NCI-H1417 treated with DMSO at 0.1 percent for 48 hours (cell line): Measurements from ENCODE around the gene WNT3A.
"Not testable (repeated sequence)": the region's sequence is repeated elsewhere in the genome, so short reads cannot be mapped to it uniquely, and the experiment has no call there.

Source experiments
- DNase-seq: peaks from one replicate; lab custom pipeline; 2025; lab: John Stamatoyannopoulos, UW

Gene WNT3A

DNA sequence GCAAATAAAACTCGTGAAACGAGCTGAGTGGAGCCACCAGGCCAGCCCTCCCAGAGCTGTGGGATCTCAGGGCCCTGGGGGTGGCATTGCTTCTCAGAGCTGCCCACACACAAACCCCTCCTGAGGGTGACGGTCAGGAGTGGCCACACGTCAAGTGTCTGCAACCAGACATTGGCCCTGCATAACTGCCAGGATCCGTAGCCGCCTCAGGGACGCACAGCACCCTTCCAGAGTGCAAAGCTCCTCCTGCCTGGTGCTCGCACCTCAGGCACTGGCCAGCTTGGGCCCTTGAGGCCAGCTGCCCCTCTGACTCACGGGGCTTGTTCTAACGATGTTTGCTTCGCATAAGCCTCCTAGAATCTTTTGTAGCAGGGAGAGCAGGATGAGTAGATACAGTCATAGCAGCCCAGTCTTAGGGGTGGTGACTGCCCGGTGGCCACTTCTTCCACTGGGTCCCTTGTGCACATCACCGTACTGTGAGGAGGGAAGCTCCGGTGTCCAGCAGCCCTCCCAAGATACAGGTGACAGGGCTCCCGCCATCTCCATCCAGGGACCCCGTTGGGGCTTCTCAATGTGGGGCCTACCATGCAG lies 5.0 kb downstream of the WNT3A start:
- no peak for DNase-seq

DNA sequence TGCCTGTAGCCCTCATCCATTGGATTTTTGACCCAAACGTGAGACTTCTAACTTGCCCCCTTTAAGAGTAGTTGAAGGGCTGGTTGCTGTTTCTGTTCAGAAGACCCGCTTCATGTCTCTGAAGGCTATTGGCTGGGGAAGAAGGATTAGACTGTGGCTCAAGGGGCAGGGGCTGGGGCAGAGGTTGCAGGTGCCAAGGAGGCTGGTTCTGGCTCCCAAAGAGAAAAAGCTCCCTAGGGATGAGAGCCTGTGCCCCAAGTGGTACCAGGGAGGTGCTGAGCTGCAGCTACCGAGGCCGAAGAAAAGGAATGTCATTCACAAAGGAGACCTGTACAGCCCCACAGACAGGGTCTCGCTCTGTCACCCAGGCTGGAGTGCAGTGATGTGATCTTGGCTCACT lies 5.8 kb downstream of the WNT3A start:
- no peak for DNase-seq

DNA sequence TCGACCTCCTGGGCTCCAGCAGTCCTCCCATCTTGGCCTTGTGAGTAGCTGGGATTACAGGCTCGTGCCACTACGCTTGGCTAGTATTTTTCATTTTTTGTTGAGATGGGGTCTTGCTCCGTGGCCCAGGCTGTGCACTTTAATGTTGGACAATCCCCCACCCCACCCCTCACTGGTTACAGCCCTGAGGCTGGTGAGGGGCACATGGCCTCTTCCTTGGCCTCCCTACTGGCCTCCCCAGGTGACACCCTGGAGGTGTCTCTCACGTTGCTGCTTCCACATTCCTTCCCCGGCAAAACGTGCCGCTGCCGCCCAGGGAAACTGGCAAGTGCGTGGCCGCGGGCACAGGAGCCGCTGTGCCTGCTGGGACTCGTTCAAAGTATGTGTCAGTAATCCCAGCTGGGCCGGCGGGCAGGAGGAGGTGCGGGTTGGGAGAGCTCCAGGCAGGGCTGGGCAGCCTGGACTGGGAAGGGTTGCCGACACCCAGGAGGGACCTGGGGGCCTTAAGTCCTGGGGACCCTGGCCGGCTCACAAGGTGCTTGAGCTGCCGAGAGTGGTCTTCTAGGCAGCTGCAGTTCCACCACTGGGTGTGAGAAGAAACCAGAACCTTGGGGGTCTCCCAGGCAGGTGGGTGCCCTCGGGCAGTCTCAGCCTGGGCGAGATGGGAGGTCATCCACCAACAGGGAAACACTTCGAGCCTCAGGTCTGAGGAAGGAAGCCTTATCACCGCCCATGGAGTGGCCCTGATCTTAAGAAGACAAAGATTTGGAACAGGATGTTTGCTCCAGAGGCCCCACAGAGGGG lies 6.5 kb downstream of the WNT3A start:
- no peak for DNase-seq

DNA sequence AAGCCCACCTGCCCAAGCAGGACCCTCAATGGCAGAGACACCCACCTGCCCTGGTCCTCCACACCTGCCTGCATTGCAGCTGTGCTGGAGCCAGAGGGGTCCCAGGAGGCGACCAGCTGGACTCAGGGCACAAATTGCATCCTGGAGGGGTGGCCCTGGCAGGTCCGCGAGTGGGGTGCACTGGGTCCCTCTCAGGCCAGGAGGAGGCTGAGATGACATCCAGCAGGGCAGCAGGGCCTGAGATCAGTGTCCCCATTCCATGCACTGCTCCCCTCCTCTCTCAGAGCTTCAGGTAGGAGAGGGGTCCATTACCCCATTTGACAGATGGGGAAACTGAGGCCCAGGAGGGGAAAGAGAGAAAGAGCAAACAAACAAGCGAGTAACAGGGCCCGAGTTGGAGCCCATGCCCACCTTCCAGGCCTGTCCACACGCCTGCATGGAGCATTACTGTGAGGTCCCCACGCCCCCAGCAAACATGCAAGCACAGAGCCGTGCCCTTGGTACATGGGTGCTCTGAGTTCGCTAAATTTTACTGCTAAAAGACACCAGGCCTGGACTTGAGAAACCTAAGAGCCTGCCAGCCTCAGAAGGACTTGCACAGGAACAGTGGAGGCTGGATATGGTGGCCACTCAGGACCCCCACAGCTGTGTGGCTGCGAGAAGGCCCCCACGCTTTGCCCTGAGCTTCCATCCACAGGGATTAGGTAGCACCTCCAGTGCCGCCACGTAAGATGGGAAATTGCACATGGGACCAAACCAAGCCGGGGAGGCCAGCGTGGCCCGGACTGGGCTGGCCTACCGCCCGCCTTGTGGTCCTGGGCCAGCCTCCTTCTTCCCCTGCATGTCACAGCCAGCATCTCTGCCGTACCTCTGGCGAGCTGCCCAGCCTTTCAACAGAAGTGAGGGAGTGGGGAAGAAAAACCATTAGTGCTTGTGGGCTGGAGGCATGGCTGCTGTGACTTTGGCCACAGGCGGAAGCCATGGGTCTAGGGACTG lies 7.4 kb downstream of the WNT3A start:
- no peak for DNase-seq

DNA sequence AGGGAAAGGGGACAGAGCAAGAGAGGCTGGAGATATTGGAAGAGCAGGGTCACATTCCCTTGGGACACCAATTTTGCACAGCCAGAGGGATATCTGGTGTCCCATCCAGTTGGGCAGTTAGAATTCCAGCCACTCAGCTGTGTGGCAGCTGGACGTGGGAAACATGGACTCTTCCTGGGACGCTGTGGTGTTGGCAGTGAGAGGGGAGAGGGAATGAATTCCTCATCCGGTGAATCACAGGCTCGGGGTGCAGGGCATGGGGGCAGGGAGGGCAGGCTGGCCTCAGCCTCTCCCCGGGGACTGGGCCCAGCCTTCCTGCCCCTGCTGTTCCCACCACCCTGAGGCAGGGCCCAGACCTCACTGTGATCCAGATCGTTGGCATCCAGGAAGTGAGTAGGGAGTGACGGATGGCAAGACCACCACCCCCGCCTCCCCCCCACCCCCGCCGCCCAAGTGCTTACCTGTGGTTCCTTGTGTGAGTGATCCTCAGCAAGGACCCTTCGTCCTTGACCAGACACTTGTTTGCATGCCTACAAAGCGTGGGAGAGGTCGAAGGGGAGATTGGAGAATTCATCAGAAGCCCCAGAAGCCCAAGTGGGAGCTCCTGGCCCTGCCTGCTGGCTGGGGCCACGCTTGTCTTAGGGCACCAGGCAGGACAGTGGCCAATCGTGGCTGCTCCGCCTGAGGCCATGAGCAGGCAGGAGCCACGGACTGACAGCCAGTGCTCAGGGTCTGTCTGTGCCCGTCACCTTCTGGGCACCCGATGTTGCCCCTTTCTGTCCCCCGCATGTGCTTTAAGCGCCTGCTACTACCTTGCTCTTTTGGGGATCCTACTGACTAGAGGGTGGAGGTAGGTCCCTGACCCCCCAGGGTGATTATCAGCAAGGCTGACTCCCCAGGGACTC lies 8.7 kb downstream of the WNT3A start:
- DNase-seq = no peak

DNA sequence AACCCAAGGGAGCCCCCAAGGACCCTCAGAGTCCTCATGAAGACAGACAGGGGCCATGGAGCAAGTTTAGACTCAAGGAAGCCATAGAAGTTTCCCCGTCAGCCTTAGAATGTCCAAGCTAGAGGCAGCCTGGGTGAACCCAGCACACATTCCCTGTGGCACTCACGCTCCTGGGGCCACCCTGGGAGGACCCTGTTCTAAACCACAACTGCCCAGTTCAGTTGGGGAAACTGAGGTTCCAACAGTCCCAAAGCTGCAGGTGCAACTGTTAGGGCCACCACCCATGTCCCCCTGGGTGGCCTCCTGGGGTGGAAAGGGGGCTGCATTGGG lies 9.3 kb downstream of the WNT3A start:
- DNase-seq = no peak

DNA sequence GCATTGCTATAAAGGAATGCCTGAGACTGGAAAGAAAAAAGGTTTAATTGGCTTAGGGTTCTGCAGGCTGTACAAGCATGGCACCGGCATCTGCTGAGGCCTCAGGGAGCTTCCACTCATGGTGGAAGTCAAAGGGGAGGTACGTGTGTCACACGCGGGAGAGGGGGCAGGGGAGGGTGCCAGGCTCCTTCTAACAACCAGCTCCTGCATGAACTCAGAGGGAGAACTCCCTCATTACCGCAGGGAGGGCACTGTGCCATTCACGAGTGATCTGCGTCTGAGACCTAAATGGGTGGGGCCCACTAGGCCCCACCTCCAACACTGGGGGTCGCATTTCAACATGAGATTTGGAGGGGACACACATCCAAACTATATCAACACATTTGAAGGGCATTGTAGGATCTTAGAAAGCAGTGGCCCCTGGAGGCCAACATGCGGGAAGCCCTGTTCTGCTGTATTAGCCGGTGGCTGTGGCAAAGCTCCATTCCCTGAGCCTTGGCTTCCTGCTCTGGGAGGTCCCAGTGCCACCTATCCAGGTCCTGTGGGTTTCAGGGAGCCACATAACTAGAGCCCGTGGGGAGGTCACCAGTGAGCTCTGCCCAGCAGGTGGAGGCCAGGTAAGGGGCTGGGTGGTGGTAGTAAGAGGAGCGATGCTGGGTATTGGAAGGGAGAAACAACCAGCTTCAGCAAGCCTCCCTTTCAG lies 10.0 kb downstream of the WNT3A start:
- no peak for DNase-seq

DNA sequence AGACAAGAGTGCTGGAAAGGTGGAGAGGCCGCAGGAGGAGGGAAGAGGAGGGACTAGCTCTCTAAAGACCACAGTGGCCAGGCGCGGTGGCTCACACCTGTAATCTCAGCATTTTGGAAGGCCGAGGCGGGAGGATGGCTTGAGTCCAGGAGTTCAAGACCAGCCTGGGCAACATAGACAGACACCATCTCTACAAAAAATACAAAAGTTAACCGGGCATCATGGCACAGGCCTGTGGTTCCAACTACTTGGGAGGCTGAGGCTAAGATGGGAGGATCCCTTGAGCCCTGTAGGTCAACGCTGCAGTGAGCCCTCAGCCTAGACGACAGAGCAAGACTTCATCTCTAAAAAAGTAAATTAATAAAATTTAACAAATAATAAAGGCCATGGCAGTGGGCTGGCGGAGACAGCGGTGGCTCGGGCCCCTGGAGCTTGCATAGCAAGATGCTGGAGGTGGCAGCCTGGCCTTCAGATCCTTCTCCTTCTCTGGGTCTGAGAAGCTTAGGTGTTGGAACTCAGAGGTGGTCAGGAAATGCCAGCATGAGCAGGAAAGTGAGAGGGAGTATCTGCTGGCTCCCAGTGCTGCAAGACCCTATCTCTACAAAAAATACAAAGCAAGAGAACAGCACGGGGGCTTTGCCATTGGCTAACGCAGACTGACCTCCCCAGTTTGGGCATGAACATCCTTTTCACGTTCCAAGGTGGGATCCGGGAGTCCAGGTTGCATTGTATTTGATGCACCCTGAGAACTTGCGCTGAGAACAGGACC lies 10.7 kb downstream of the WNT3A start:
- DNase-seq = no peak

DNA sequence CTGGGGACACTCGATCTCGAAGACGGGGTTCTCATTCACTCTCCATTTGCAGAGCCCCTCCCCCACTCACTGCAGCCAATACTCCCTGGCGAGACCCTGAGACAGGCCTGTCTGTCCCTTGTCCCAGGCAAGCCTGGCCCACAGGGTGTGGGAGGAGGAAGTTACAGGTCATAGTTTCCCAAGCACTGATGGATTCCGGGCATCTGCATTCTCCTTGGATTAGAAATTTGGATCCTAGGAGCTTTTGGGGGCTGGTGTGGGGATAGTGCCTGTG lies 11.3 kb downstream of the WNT3A start:
- DNase-seq = no peak

DNA sequence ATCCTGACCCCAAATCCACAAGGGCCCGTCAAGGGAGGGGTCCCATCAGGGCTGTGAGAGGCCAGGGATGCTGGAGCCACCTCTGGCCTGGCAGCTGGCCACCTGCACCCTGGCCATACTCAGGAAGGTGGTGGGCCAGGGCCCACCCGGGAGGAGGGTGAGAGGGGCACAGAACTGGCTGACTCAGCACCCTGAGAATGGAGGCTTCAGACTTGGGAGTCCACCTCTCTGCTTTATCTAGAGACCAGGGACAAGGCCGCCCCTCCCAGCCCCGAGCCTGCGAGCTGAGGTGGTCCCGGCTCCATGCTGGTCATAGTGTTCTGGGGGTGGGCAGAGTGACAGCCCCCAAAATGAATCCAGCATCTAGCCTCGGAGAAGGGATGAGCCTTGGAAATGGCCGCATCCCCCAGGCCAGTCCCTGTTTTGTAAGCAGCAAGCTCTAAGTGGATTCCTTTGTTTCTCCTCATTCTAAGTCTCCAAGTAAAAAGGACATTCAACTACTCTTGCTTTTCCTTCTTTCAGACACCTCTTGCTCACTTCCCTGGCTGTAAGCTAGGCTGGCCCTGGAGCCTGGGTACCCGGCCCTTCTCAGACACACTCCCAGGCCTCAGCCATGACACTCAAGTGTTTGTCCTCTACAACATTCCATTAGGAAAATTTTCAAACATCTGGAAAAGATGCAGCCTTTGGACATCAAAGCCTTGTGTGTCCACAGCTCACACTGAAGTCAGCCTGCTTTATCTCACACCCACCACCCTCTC lies 12.3 kb downstream of the WNT3A start:
- no peak for DNase-seq

DNA sequence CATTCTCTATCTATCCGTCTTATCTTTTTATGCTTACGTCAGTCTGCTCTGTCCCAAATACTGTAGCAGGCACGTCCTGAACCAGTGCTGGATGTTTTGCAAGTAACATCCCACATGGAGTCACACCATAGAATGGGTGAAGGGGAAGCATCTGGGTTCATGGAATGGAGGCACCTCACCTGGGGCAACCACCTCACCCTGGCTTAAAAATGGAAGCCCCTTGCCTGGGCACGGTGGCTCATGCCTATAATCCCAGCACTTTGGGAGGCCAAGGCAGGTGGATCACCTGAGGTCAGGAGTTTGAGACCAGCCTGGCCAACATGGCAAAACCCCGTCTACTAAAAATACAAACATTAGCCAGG lies 12.9 kb downstream of the WNT3A start:
- DNase-seq = not testable (repeated sequence)

DNA sequence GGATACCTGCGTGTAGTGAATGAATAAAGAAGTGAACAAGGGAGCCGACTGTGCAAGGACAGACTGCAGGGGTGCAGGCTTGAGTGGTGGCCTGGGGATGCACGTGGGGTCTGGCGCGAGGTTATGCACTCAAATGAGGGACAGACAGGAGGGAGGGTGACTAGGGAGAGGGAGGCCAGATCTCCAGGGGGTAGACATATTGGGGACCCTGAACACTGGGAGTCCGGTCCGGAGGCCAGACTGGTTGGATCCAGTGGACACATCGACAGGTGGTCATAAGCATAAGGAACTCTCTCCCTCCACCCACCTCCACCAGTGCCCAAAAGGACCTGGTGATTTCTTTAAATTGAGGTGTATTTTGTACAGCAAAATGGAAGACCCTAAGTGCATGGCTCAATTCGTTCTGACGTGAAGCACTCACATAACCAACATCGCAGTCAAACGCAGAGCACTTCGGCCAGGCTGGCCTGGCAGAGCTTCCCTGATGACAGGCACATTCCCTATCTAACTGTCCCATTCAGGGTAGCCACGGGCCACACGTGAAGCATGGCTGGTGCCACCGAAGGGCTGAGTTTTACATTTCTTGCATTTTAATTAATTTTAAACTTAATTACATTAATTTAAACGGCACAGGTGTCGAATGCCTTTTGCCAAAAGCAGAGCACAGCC lies 14.0 kb downstream of the WNT3A start:
- no peak for DNase-seq

DNA sequence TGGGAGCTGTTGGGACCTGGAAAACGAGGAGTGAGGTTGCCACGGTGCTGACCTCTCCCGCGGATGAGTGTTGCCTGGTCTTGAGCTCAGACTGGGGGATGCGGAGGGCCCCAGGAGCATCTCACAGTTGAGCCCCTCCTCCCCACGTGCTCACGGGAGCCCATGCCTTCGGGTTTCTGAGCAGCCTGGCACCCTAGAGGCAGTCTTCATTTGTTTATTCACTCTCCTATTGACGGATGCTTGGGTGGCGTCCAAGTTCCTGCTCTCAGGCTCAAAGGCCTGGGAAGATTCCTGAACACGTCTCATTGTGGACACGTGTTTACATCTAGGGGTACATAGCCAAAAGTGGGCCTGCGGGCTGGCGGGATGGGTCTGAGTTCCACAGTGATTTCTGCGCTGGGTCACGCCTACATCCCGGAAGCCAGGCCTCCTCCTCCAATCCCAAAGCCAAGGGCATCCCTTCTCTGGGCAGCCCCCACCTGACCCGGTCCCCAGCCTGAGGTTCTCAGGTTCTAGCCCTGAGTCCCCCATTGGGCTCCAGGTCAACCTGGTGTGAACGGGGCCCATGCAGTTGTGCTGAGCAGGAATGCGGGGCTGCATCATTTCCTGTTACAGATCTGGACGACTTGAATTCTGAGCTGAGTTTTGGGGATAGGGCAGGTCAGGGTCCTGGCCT lies 14.7 kb downstream of the WNT3A start:
- DNase-seq = no peak

DNA sequence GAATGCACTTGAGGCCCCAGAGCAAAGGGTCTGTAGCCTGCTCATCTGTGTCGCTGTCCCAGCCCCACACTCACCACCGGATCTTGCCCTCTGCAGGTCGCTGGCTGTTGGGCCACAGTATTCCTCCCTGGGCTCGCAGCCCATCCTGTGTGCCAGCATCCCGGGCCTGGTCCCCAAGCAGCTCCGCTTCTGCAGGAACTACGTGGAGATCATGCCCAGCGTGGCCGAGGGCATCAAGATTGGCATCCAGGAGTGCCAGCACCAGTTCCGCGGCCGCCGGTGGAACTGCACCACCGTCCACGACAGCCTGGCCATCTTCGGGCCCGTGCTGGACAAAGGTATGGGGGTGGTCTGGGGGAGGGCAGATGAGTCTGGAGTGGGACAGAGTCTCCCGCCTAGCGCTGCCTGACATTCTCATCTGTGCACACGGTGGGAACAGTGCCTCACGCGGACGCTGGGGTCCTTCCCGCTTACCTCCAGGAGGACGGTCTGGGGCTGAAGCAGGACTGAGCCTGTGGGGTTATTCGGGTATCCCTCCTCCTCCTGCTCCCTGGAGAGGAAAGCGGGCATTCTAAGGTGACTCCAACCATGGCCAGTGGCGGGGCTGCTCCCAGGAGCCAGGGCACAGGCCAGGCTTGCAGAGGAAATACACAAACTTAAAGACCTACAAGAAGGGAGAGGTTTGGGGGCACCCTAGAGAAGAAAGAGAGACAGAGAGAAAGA lies 15.9 kb downstream of the WNT3A start:
- no peak for DNase-seq

DNA sequence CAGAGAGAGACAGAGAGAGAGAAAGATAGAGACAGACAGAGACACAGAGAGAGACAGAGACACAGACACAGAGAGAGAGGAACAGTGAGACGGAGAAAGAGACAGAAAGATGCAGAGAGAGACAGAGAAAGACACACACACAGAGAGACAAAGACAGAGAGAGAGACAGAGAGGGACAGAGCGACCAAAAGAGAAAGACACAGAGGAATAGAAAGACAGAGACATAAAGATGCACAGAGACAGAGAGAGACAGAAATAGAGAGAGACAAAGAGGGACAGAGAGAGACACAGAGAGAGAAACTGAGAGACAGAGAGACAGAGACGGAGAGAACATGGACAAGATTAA lies 16.5 kb downstream of the WNT3A start:
- no peak for DNase-seq

DNA sequence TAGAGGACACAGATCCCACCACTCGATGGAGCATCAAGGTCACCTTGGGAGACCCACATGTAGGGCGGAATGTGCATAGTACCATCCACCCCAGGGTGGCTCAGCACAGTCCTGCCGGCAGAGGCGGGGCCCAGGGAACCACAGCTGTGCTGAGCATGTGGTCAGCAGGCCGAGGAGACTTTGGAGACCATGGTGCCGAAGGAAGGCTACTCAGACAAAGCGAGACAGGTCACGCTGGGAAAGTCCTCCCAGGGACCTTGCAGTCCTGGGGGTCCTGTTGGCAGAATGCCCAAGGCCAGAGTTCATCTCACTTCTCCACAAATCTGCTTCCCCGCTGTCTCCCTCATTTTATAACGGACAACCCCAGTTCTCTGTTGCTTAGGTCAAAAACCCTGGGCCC lies 22.5 kb downstream of the WNT3A start:
- DNase-seq = no peak

DNA sequence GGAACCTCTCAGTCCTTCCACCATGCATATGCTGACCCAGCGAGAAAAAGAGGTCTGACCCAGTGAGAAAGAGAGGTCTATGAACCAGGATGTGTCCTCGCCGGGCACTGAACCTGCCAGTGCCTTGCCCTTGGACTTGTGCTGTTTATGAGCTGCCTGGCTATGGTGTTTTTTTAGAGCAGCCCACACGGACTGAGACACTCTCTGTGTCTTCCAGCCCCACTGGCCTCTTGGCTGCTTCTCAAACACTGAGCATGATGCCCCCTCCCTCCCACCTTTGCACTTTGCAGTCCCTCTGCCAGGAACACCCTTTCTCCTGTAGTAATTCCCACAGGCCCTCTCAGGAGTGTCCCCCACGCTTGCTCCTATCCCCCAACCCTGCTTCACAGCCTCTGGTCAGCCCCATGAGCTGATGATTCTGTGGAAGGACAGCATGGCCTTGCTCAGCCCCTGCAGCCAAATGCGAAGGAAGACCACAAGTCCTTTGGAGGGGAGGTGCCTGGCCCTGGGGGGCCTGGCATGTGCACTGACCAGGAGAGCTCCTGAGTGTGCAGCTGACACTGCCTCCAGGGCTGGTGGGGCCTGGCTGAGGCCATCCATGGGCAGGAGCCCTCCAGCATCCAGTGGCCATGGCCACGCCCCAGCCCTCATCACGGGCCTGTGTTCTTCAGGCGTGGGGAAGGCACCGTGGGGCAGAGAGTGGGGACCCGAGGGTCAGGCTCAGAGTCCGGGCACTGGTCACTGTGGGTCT lies 23.8 kb downstream of the WNT3A start:
- DNase-seq = no peak
